Endothelial cell of umbilical vein (primary cell): Measurements from ENCODE around the gene GBP7. TPM values are rescaled to one million over a fixed set of nuclear protein-coding genes. Genes with fewer than 3 reads are reported as not detected.

Experiments used
- BruUV-seq: library from RNA; stranded (reverse); fragments of 400-500 nt; replicated peaks from 2 replicates; lab custom pipeline; 2021; lab: Mats Ljungman, UMichigan
- CTCF ChIA-PET: fragments of 300-600, 350-600 bp; sonication (Branson Sonifier 250); formaldehyde crosslinking; loops from one replicate; lab custom pipeline; 2021; ENCODE audit warnings: antibody characterized with exemption, inconsistent platforms; lab: Charles Lee
- POLR2A ChIA-PET: fragments of 300-600, 350-600 bp; sonication (Branson Sonifier 250); formaldehyde crosslinking; loops from one replicate; lab custom pipeline; 2021; ENCODE audit warnings: antibody characterized with exemption, inconsistent platforms; lab: Charles Lee
- DNase-seq: peaks from one replicate; pipeline ENCODE4 v3.0.0-alpha.2; 2011; ENCODE audit warnings: low read depth, low spot score
- FAIRE-seq: peaks from 2 replicates; lab custom pipeline; 2011; peaks lifted over from hg19 to GRCh38; lab: Jason Lieb, UNC
- H2AFZ ChIP-seq: 2 replicates; pipeline ENCODE4 v1.6.0; 2012; ENCODE audit warnings: low read depth, low read length, control low read depth, inconsistent platforms
- H3K27ac ChIP-seq: 2 replicates; pipeline ENCODE4 v1.5.1; 2011; ENCODE audit warnings: low read depth, mild to moderate bottlenecking, control low read depth, low read length, moderate library complexity; ENCODE audit not compliant: insufficient read depth
- H3K27me3 ChIP-seq, 2 experiments: 2 replicates each; pipeline versions ENCODE4 v1.6.0 to v1.6.1; 2011; ENCODE audit warnings: low read length in 2 of 2, mixed read lengths in 1 of 2; ENCODE audit not compliant: control insufficient read depth in 2 of 2, insufficient read depth in 2 of 2
- H3K36me3 ChIP-seq, 2 experiments: 2 replicates in 1 of 2; 3 replicates in 1 of 2; pipeline ENCODE4 v1.5.1; 2011; ENCODE audit warnings: low read length in 2 of 2, mild to moderate bottlenecking in 1 of 2, moderate library complexity in 1 of 2; ENCODE audit not compliant: control insufficient read depth in 2 of 2, insufficient read depth in 2 of 2; ENCODE audit errors: extremely low read depth in 1 of 2
- H3K4me1 ChIP-seq: 3 replicates; pipeline ENCODE4 v1.5.1; 2011; ENCODE audit warnings: mild to moderate bottlenecking, low read length; ENCODE audit not compliant: control insufficient read depth, insufficient read depth; ENCODE audit errors: extremely low read depth
- H3K4me2 ChIP-seq: 2 replicates; pipeline ENCODE4 v1.6.1; 2011; ENCODE audit warnings: low read length, control low read depth, mixed read lengths; ENCODE audit not compliant: insufficient read depth
- H3K4me3 ChIP-seq, 3 experiments: fragments of 200-600 bp in 1 of 3; sonication (generic), shearing (Covaris generic) in 1 of 3; replicated peaks in 1 of 3; 2 replicates each; pipeline ENCODE4 v1.5.1; 2011 to 2016; ENCODE audit warnings: control low read depth in 3 of 3, low read length in 3 of 3, mild to moderate bottlenecking in 2 of 3, inconsistent platforms in 1 of 3, low read depth in 1 of 3, moderate library complexity in 1 of 3; ENCODE audit not compliant: insufficient read depth in 1 of 3
- H3K79me2 ChIP-seq: 2 replicates; pipeline ENCODE4 v1.6.0; 2012; ENCODE audit warnings: low read length, inconsistent platforms; ENCODE audit not compliant: control insufficient read depth, insufficient read depth
- H3K9ac ChIP-seq: replicated peaks from 2 replicates; pipeline ENCODE3; 2011; ENCODE audit warnings: low read length, control low read depth; ENCODE audit not compliant: insufficient read depth; ENCODE audit errors: extremely low read depth
- H3K9me1 ChIP-seq: replicated peaks from 3 replicates; pipeline ENCODE4 v1.6.0; 2011; ENCODE audit warnings: mild to moderate bottlenecking, low read length; ENCODE audit not compliant: control insufficient read depth, insufficient read depth; ENCODE audit errors: extremely low read depth
- H3K9me3 ChIP-seq: replicated peaks from 2 replicates; pipeline ENCODE4 v1.5.1; 2012; ENCODE audit warnings: low read length, inconsistent platforms; ENCODE audit not compliant: control insufficient read depth, insufficient read depth
- H4K20me1 ChIP-seq: replicated peaks from 2 replicates; pipeline ENCODE3; 2011; ENCODE audit warnings: mild to moderate bottlenecking, low read length; ENCODE audit not compliant: control insufficient read depth, insufficient read depth; ENCODE audit errors: extremely low read depth
- CTCF ChIP-seq, 2 donors: IDR thresholded peaks; 1 replicate in 1 of 2; 2 replicates in 1 of 2; pipeline ENCODE4 v1.5.1; 2011; ENCODE audit warnings: low read length in 2 of 2, mild to moderate bottlenecking in 2 of 2, moderate library complexity in 2 of 2, control low read depth in 1 of 2, inconsistent platforms in 1 of 2, low read depth in 1 of 2; ENCODE audit not compliant: insufficient read depth in 1 of 2; ENCODE audit errors: extremely low read depth in 1 of 2
- EZH2 ChIP-seq: IDR thresholded peaks from 2 replicates; pipeline ENCODE4 v1.6.1; 2012; ENCODE audit warnings: borderline replicate concordance, low read depth, mild to moderate bottlenecking, moderate library complexity, low read length, inconsistent platforms; ENCODE audit not compliant: severe bottlenecking
- FOS ChIP-seq: IDR thresholded peaks from 2 replicates; pipeline ENCODE4 v1.6.1; 2011; ENCODE audit warnings: mild to moderate bottlenecking, low read length, moderate library complexity, borderline replicate concordance; ENCODE audit not compliant: insufficient read depth
- GATA2 ChIP-seq: IDR thresholded peaks from 2 replicates; pipeline ENCODE4 v1.7.0; 2011; ENCODE audit warnings: low read depth, mild to moderate bottlenecking, moderate library complexity, mixed read lengths, low read length; ENCODE audit not compliant: insufficient read length, insufficient read depth
- JUN ChIP-seq: IDR thresholded peaks from 2 replicates; pipeline ENCODE4 v1.6.1; 2011; ENCODE audit warnings: borderline replicate concordance, low read depth; ENCODE audit not compliant: insufficient read length, insufficient read depth
- MYC ChIP-seq: IDR thresholded peaks from one replicate; pipeline ENCODE4 v1.6.1; 2011; ENCODE audit warnings: mild to moderate bottlenecking, low read depth, low read length
- POLR2A ChIP-seq: IDR thresholded peaks from 2 replicates; pipeline ENCODE4 v1.6.1; 2012; ENCODE audit warnings: low read depth, mild to moderate bottlenecking, control low read depth, low read length
- POLR2AphosphoS5 ChIP-seq: IDR thresholded peaks from 2 replicates; pipeline ENCODE4 v1.6.1; 2012; ENCODE audit warnings: low read depth, mild to moderate bottlenecking, control low read depth, low read length, moderate library complexity; ENCODE audit not compliant: insufficient read depth
- dilution Hi-C: fragments of 300-500 bp; cut with MboI; formaldehyde crosslinking; loops from one replicate; pipeline ENCODE4 v1.15.0; 2019; ENCODE audit warnings: low sequenced_read_pairs; ENCODE audit not compliant: extremely low pct_ligation_motif_present
- intact Hi-C: fragments of 100-400 bp; cut with micrococcal nuclease; formaldehyde crosslinking; loops from one replicate; pipeline ENCODE4 v1.10.0; 2022
- polyA plus RNA-seq, 4 experiments: library from polyadenylated mRNA; depleted of rRNA in 3 of 4; stranded (reverse) in 3 of 4; unstranded in 1 of 4; fragments of >200 nt; gene quantifications; 2 replicates each; pipeline versions ENCODE4 v1.2.1 to v1.2.3, GENCODE V29; 2011 to 2012; ENCODE audit warnings: missing spikeins in 1 of 4
- total RNA-seq: library from RNA; stranded (reverse); gene quantifications from 2 replicates; pipeline ENCODE4 v1.2.3, GENCODE V29; 2021
- TF ChIP-seq, protein P1 (sequence below): IDR thresholded peaks from 2 replicates; pipeline ENCODE4 v1.6.1; 2011; ENCODE audit not compliant: insufficient read depth, insufficient read length

Gene GBP7
- total and polyA plus RNA-seq, 2 donors (not counting 3 experiments of a cell fraction or from before 2014, with no cell fraction given) = not detected

DNA sequence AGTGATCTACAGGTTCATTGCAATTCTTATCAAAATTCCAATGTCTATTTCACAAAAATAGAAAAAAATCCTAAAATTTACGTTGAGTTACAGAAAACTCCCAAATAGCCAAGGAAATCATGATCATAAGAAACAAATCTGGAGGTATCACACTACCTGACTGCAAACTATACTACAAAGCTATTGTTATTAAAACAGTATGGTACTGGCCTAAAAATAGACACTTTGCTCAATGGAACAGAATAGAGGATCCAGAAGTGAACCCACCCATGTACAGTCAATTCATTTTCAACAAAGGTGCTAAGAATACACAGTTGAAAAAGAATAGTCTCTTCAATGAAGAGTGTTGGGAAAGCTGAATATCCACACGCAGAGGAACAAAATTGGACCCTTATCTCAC, 80.1 kb downstream of the GBP7 start:
- BruUV-seq = no TSS peak
- no peaks in the 10 kb centered on the region for H4K20me1 ChIP-seq
- no peak overlapping the region for H3K4me3 ChIP-seq
- no peak for FAIRE-seq
- no peaks in the 10 kb centered on the region for H3K79me2 ChIP-seq
- no peaks in the 10 kb centered on the region for H3K9me1 ChIP-seq
- H2AFZ ChIP-seq = no peak overlapping the region
- TF ChIP-seq, protein P1, sequence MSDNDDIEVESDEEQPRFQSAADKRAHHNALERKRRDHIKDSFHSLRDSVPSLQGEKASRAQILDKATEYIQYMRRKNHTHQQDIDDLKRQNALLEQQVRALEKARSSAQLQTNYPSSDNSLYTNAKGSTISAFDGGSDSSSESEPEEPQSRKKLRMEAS = no peak
- no peak for TF ChIP-seq JUN
- TF ChIP-seq CTCF (IDR thresholded peaks at IDR 0.05; ENCODE audit: extremely low read depth in 1 of 2, insufficient read depth in 1 of 2, low read depth in 1 of 2, low read length in 2 of 2) = no peak
- no peak for TF ChIP-seq POLR2AphosphoS5
- TF ChIP-seq MYC = no peak
- no peak for TF ChIP-seq EZH2
- no peak for TF ChIP-seq POLR2A
- no peak for TF ChIP-seq FOS
- TF ChIP-seq GATA2 = no peak
- ChIA-PET POLR2A (no interaction called here), CTCF (interaction anchor here (1.1 kb wide), 1 partner anchor 10 kb away, joined by 6 read pairs; no protein-coding TSS in a partner anchor)
- H3K27me3 ChIP-seq = no peaks in the 10 kb centered on the region
- no peaks in the 10 kb centered on the region for H3K36me3 ChIP-seq
- H3K4me2 ChIP-seq = no peak overlapping the region
- intact Hi-C loops = no loop called here
- dilution Hi-C loops = no loop called here
- H3K9me3 ChIP-seq = no peaks in the 10 kb centered on the region
- H3K4me1 ChIP-seq = no peaks in the 10 kb centered on the region
- H3K9ac ChIP-seq = no peak overlapping the region
- no peak for DNase-seq
- no peak overlapping the region for H3K27ac ChIP-seq
